A673 (cell line): ENCODE data around the gene TBC1D4. TPM values are rescaled to one million over a fixed set of nuclear protein-coding genes. Genes with fewer than 3 reads are reported as not detected.

ENCODE experiments used
- BruUV-seq: library from RNA; stranded (reverse); fragments of 400-500 nt; replicated peaks from 2 replicates; lab custom pipeline; 2021; lab: Mats Ljungman, UMichigan
- CTCF ChIA-PET: fragments of 300-600 bp; sonication (Branson Sonifier 250); formaldehyde crosslinking; loops from one replicate; lab custom pipeline; 2022; ENCODE audit warnings: antibody characterized with exemption; lab: Charles Lee
- POLR2A ChIA-PET: fragments of 300-600 bp; sonication (Branson Sonifier 250); formaldehyde crosslinking; loops from one replicate; lab custom pipeline; 2022; ENCODE audit warnings: antibody characterized with exemption; ENCODE audit not compliant: low non-redundant PET; lab: Charles Lee
- DNase-seq: peaks from one replicate; pipeline ENCODE4 v3.0.0-alpha.2; 2015; ENCODE audit warnings: low spot score
- H3K27ac ChIP-seq: fragments of 200-600 bp; sonication (generic); 2 replicates; pipeline ENCODE4 v1.5.1; 2016; ENCODE audit warnings: mixed run types, low read depth, mild to moderate bottlenecking, mixed read lengths, antibody characterized with exemption, low read length; ENCODE audit not compliant: poor library complexity, severe bottlenecking
- H3K27me3 ChIP-seq: fragments of 200-600 bp; sonication (generic); replicated peaks from 2 replicates; pipeline ENCODE4 v1.6.1; 2017; ENCODE audit warnings: mixed run types, low read depth, mild to moderate bottlenecking, mixed read lengths, antibody characterized with exemption, low read length; ENCODE audit not compliant: insufficient read depth, poor library complexity
- H3K36me3 ChIP-seq: fragments of 200-600 bp; sonication (generic); 2 replicates; pipeline ENCODE4 v1.6.1; 2016; ENCODE audit warnings: mixed run types, mild to moderate bottlenecking, mixed read lengths, antibody characterized with exemption, low read length; ENCODE audit not compliant: insufficient read depth, poor library complexity, severe bottlenecking
- H3K4me1 ChIP-seq: fragments of 200-600 bp; sonication (generic); 2 replicates; pipeline ENCODE4 v1.6.1; 2017; ENCODE audit warnings: mixed run types, mild to moderate bottlenecking, mixed read lengths, antibody characterized with exemption, low read length; ENCODE audit not compliant: insufficient read depth, poor library complexity, severe bottlenecking
- H3K4me3 ChIP-seq: fragments of 200-600 bp; sonication (generic); 2 replicates; pipeline ENCODE4 v1.5.1; 2016; ENCODE audit warnings: low read depth, mixed run types, mild to moderate bottlenecking, mixed read lengths, low read length; ENCODE audit not compliant: poor library complexity, severe bottlenecking
- H3K9me3 ChIP-seq: fragments of 200-600 bp; sonication (generic); 2 replicates; pipeline ENCODE4 v1.6.1; 2016; ENCODE audit warnings: mixed run types, low read depth, mild to moderate bottlenecking, mixed read lengths, antibody characterized with exemption, low read length; ENCODE audit not compliant: poor library complexity, severe bottlenecking
- CTCF ChIP-seq: fragments of 300-800, 200-600 bp; sonication (generic); conservative IDR thresholded peaks from 2 replicates; pipeline ENCODE4 v1.5.1; 2017; ENCODE audit warnings: low read depth, mild to moderate bottlenecking, antibody characterized with exemption, low read length, moderate library complexity, mixed read lengths
- EZH2 ChIP-seq: fragments of 200-600 bp; sonication (generic); IDR thresholded peaks from 2 replicates; pipeline ENCODE4 v1.6.1; 2017; ENCODE audit warnings: borderline replicate concordance, low read depth, mild to moderate bottlenecking, mixed read lengths, antibody characterized with exemption, low read length; ENCODE audit not compliant: poor library complexity, severe bottlenecking
- intact Hi-C: fragments of 100-400 bp; cut with micrococcal nuclease; formaldehyde crosslinking; loops from one replicate; pipeline ENCODE4 v1.10.0; 2022; ENCODE audit not compliant: unreplicated experiment
- total RNA-seq: library from RNA; stranded (reverse); gene quantifications from 2 replicates; pipeline ENCODE4 v1.2.3, GENCODE V29; 2021

The TBC1D4 gene
- total RNA-seq, 1 experiment from 2014 or later = 9.8 TPM

- Histone ChIP-seq H3K4me1 (no peaks in the 10 kb centered on the region), H3K36me3 (no peaks in the 10 kb centered on the region), H3K27ac (no peak overlapping the region), H3K9me3 (no peaks in the 10 kb centered on the region), H3K4me3 (no peak overlapping the region), H3K27me3 (no peaks in the 10 kb centered on the region)
- no peak for TF ChIP-seq EZH2
- TF ChIP-seq CTCF = no peak
- intact Hi-C loops = no loop called here
- BruUV-seq = no TSS peak
- ChIA-PET CTCF (interaction anchor here (0.7 kb wide), 1 partner anchor 732 kb away, joined by 6 read pairs; no protein-coding TSS in a partner anchor), POLR2A (no interaction called here)
- DNase-seq = no peak
These were observed 96.9 kb downstream of the TBC1D4 start for GRCh38 chr13:75384879-75385707.

GRCh38 chr13:75383064-75383715 lies 98.8 kb downstream of the TBC1D4 start:
- no peak overlapping the region for H3K27ac ChIP-seq
- POLR2A ChIA-PET = no interaction called here
- H3K4me3 ChIP-seq = no peak overlapping the region
- intact Hi-C loops = no loop called here
- BruUV-seq = no TSS peak
- no peak for DNase-seq
- no peaks in the 10 kb centered on the region for H3K9me3 ChIP-seq
- no peaks in the 10 kb centered on the region for H3K4me1 ChIP-seq
- CTCF ChIA-PET = no interaction called here
- TF ChIP-seq CTCF (no peak), EZH2 (no peak)
- H3K27me3 ChIP-seq = no peaks in the 10 kb centered on the region
- H3K36me3 ChIP-seq = no peaks in the 10 kb centered on the region

- intact Hi-C loops = no loop called here
- H3K27me3 ChIP-seq = no peaks in the 10 kb centered on the region
- BruUV-seq = no TSS peak
- no peaks in the 10 kb centered on the region for H3K4me1 ChIP-seq
- H3K27ac ChIP-seq = no peak overlapping the region
- no peaks in the 10 kb centered on the region for H3K36me3 ChIP-seq
- no peaks in the 10 kb centered on the region for H3K9me3 ChIP-seq
- no peak for TF ChIP-seq CTCF
- TF ChIP-seq EZH2 = no peak
- H3K4me3 ChIP-seq = no peak overlapping the region
- DNase-seq = no peak
- CTCF ChIA-PET = no interaction called here
- POLR2A ChIA-PET = no interaction called here
These were observed 103.7 kb downstream of the TBC1D4 start for GRCh38 chr13:75378301-75378700.
